Chondrocyte (in vitro differentiated cells): ENCODE measurements around the gene SLC2A11. TPM values are rescaled to one million over a fixed set of nuclear protein-coding genes. Genes with fewer than 3 reads are reported as not detected.
"Not testable (repeated sequence)": the region's sequence is repeated elsewhere in the genome, so short reads cannot be mapped to it uniquely, and the experiment has no call there.

Experiments
- DNase-seq: peaks from one replicate; pipeline ENCODE4 v3.0.0; 2021; ENCODE audit warnings: mixed read lengths, low spot score
- H3K27ac Mint-ChIP-seq: one replicate; pipeline ENCODE4 v1.8.0; 2021; ENCODE audit warnings: mild to moderate bottlenecking, moderate library complexity, mixed read lengths; ENCODE audit not compliant: unreplicated experiment
- H3K27me3 Mint-ChIP-seq: 2 replicates; pipeline ENCODE4 v1.8.0; 2021; ENCODE audit warnings: low read depth, mixed read lengths
- H3K36me3 Mint-ChIP-seq: 2 replicates; pipeline ENCODE4 v1.8.0; 2021; ENCODE audit warnings: low read depth, mixed read lengths
- H3K4me1 Mint-ChIP-seq: 2 replicates; pipeline ENCODE4 v1.8.0; 2021; ENCODE audit warnings: low read depth, mild to moderate bottlenecking, mixed read lengths
- H3K4me3 Mint-ChIP-seq: one replicate; pipeline ENCODE4 v1.8.0; 2021; ENCODE audit warnings: mild to moderate bottlenecking, moderate library complexity, mixed read lengths; ENCODE audit not compliant: unreplicated experiment
- H3K9me3 Mint-ChIP-seq: 2 replicates; pipeline ENCODE4 v1.8.0; 2021; ENCODE audit warnings: low read depth, mixed read lengths
- total RNA-seq: library from RNA; stranded (reverse); gene quantifications from 3 replicates; pipeline ENCODE4 v1.2.1, GENCODE V29; 2021
- TF ChIP-seq, protein P1 (sequence below): fragments of 200-600 bp; sonication (generic); IDR thresholded peaks from 2 replicates; pipeline ENCODE4 v1.5.0; 2021; ENCODE audit warnings: antibody characterized with exemption, mild to moderate bottlenecking, moderate library complexity

The SLC2A11 gene
- total RNA-seq, 1 donor from 2014 or later = 14.8 TPM

DNA sequence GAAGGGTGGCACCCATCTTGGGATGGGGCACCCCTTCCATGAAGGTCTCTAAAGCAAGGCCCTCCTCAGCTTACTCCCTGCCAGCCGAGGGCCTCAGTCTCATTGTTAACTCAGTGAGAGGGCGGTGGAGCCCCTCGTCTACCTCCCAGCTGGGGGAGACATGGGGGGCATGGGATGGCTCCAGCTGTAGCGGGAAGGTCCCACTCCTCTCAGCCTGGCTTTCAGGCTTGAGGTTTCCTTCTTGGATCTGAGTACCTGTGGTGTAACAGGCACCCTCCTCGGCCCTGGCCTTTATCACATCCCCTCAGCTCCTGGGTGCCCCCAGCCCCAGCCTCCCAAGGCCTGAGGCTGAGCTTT lies 38.5 kb downstream of the SLC2A11 start:
- DNase-seq = no peak

DNA sequence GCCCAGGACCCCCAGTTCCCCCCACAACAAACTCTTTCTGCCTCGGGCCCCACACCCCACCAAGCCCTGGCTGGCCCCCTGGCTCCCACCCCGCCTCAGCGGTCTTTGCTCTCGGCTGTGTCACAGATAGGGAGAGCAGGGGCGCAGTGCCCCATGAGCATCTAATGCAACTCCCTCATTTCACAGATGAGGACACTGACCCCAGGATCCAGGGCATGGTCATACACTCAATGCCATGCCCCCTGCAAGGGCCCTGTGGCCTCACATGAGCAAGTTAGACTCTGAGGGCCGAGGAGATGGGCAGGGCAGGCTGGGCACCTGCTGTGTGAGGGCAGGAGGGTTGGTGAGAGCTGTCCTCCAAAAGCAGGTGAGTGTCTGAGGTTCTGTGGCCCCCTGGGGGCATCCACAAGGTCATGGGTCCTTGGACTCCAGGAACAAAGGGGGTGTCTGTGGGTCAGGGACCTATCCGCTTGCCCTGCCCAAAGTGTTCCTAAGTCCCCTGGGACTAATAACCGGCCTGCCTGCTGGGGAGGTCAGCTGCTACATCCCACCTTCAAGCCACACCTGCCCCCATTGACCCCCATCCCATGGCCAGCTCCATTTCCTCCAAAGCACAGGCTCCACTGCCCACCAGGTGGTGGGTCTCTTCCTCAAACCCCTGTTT lies 39.0 kb downstream of the SLC2A11 start:
- TF ChIP-seq, protein P1, sequence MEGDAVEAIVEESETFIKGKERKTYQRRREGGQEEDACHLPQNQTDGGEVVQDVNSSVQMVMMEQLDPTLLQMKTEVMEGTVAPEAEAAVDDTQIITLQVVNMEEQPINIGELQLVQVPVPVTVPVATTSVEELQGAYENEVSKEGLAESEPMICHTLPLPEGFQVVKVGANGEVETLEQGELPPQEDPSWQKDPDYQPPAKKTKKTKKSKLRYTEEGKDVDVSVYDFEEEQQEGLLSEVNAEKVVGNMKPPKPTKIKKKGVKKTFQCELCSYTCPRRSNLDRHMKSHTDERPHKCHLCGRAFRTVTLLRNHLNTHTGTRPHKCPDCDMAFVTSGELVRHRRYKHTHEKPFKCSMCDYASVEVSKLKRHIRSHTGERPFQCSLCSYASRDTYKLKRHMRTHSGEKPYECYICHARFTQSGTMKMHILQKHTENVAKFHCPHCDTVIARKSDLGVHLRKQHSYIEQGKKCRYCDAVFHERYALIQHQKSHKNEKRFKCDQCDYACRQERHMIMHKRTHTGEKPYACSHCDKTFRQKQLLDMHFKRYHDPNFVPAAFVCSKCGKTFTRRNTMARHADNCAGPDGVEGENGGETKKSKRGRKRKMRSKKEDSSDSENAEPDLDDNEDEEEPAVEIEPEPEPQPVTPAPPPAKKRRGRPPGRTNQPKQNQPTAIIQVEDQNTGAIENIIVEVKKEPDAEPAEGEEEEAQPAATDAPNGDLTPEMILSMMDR = no peak
- Mint-ChIP-seq H3K9me3 (peaks cover 2% of the 10 kb centered on the region), H3K4me1 (peaks cover 36% of the 10 kb centered on the region), H3K36me3 (peaks cover 4% of the 10 kb centered on the region), H3K27me3 (no peaks in the 10 kb centered on the region), H3K4me3 (peak overlapping the region; percentile 36), H3K27ac (no peak overlapping the region)
- DNase-seq = no peak

More for the DNA sequence above, 38.5 kb downstream of the SLC2A11 start:
- Mint-ChIP-seq H3K36me3 (peaks cover 4% of the 10 kb centered on the region), H3K4me3 (peak overlapping the region; percentile 94), H3K4me1 (peaks cover 36% of the 10 kb centered on the region), H3K9me3 (peaks cover 2% of the 10 kb centered on the region), H3K27me3 (no peaks in the 10 kb centered on the region), H3K27ac (no peak overlapping the region)
- TF ChIP-seq, protein P1 = no peak

DNA sequence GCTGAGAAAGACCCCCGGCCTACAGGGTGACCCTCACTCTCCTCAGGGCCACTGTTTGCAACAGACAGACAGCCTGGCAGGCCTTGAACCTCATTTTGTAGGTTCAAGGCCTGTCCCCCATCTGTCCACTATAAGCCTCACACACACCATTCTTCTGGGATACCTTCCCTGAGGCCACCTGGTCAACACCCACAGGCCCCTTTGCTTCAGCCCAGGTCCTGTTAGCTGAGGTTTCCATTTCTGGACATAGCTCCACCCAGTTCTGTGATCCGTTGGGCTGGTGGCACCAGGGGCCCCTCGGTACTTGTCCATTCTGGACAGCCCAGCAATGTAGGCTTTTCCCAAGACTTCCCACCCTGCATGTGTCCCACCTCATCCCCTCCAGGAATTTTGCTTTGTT lies 39.6 kb downstream of the SLC2A11 start:
- peak overlapping the region; percentile 16 for H3K4me3 Mint-ChIP-seq
- H3K9me3 Mint-ChIP-seq = peaks cover 2% of the 10 kb centered on the region
- H3K36me3 Mint-ChIP-seq = peaks cover 4% of the 10 kb centered on the region
- TF ChIP-seq, protein P1 = no peak
- H3K27me3 Mint-ChIP-seq = no peaks in the 10 kb centered on the region
- H3K4me1 Mint-ChIP-seq = peaks cover 36% of the 10 kb centered on the region
- no peak for DNase-seq
- no peak overlapping the region for H3K27ac Mint-ChIP-seq

- Mint-ChIP-seq H3K27me3 (no peaks in the 10 kb centered on the region), H3K4me1 (peaks cover 36% of the 10 kb centered on the region), H3K9me3 (peaks cover 2% of the 10 kb centered on the region), H3K27ac (peak overlapping the region; percentile 27), H3K4me3 (no peak overlapping the region), H3K36me3 (peaks cover 4% of the 10 kb centered on the region)
- TF ChIP-seq, protein P1 = no peak
- no peak for DNase-seq
Measured at GRCh38 chr22:23898006-23898974, 40.6 kb downstream of the SLC2A11 start.

DNA sequence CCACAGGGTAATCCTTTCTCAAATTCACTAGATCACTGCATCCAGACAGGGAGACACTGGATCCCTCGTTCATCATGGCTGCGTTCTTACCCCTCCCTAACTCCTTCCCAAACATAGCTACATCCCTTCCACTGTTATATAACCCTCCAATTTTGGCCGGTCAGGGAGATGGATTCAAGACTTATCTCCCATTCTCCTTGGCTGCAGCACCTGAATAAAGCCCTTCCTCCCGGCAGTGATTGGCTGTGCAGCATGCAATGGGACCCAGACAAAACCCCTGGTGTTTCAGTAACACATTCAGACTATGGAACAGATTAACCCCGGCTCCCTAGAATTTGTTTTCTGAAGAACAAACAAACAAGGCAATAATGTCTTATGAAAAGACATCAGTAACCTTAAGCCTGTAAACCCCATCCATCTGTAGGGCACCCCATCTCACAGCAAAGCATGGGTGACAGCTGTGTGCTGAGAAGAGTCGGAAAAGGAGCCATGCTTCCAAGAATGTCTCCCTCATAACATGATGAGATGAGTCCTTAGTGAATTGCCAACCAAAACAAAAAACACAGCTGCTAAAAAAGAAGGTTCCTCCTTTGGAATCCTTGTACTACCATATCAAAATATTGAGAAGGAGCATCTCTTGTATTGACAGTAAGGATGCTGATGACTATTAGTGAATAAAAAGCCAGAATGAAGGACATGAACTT lies 41.5 kb downstream of the SLC2A11 start:
- TF ChIP-seq, protein P1 = no peak
- Mint-ChIP-seq H3K4me1 (peaks cover 29% of the 10 kb centered on the region), H3K27ac (no peak overlapping the region), H3K36me3 (peaks cover 4% of the 10 kb centered on the region), H3K9me3 (peaks cover 2% of the 10 kb centered on the region), H3K4me3 (no peak overlapping the region), H3K27me3 (no peaks in the 10 kb centered on the region)
- DNase-seq = no peak

DNA sequence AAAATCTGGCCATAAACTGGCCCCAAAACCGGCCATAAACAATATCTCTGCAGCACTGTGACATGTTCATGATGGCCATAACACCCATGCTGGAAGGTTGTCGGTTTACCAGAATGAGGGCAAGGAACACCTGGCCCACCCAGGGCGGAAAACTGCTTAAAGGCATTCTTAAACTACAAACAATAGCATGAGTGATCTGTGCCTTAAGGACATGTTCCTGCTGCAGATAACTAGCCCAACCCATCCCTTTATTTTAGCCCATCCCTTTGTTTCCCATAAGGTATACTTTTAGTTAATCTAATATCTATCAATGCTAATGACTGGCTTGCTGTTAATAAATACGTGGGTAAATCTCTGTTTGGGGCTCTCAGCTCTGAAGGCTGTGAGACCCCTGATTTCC lies 42.6 kb downstream of the SLC2A11 start:
- not testable (repeated sequence) for H3K27ac Mint-ChIP-seq

More for the DNA sequence above, 42.6 kb downstream of the SLC2A11 start:
- H3K4me1 Mint-ChIP-seq = peaks cover 25% of the 10 kb centered on the region
- H3K9me3 Mint-ChIP-seq, H3K27me3 Mint-ChIP-seq, H3K36me3 Mint-ChIP-seq, H3K4me3 Mint-ChIP-seq, DNase-seq: not testable (repeated sequence)
